ENCODE results near the gene NR2F6. TPM values are rescaled to one million over a fixed set of nuclear protein-coding genes. Genes with fewer than 3 reads are reported as not detected.
A peak's percentile ranks its signal among the peaks of the same experiment; 100 is the strongest.

NR2F6 gene
- total and polyA plus RNA-seq, 4 donors = 26.1 to 65.5 (median 27.4) TPM

DNA sequence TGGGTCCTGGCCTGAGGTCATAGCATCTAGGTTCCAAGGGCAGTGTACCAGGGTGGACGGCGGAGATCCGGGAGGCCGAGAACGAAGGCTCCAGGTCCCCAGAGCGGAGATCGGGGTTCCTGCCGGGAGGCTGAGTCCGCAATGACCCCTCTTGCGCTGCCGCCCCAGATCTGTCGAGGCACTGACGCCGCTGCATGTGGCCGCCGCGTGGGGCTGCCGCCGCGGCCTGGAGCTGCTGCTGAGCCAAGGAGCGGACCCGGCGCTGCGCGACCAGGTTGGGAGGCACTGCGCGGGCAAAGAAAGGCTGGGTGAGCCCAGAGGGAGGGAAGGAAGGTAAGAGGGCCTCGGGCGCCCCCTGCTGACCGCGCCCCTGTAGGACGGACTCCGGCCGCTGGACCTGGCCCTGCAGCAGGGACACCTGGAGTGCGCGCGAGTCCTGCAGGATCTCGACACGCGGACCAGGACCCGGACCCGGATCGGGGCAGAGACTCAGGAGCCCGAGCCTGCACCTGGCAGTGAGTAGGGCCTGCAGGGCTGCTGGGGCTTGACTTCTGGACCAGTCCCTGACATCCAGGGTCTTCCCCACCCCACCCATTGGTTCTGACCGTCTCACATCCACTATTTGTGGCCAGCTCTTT lies 36.9 kb upstream of the NR2F6 start:
- WGBS, 2 donors = 3% methylated on average over 45 of the region's 45 CpGs
- Histone ChIP-seq H3K27ac (ENCODE audit: low read depth in 1 of 2, low read length in 1 of 2) (no peak overlapping the region), H3K9me3 (ENCODE audit: control insufficient read depth in 4 of 4, insufficient read depth in 3 of 4, low read length in 3 of 4) (no peaks in the 10 kb centered on the region), H3K9ac (ENCODE audit: insufficient read depth in 1 of 2, low read length in 2 of 2) (no peak overlapping the region), H3K4me3 (no peak overlapping the region), H3K4me1 (ENCODE audit: control insufficient read depth in 5 of 5, insufficient read depth in 5 of 5, low read length in 5 of 5) (peaks cover 0 to 8% (median 0%) of the 10 kb centered on the region in 5 donors), H3K36me3 (ENCODE audit: control insufficient read depth in 4 of 4, insufficient read depth in 4 of 4, low read length in 4 of 4) (peaks cover 0 to 8% (median 1%) of the 10 kb centered on the region in 4 donors), H3K27me3 (ENCODE audit: control insufficient read depth in 3 of 3, insufficient read depth in 3 of 3, low read length in 2 of 3) (peaks cover 0 to 3% (median 0%) of the 10 kb centered on the region in 3 donors)
- TF ChIP-seq, protein P1, sequence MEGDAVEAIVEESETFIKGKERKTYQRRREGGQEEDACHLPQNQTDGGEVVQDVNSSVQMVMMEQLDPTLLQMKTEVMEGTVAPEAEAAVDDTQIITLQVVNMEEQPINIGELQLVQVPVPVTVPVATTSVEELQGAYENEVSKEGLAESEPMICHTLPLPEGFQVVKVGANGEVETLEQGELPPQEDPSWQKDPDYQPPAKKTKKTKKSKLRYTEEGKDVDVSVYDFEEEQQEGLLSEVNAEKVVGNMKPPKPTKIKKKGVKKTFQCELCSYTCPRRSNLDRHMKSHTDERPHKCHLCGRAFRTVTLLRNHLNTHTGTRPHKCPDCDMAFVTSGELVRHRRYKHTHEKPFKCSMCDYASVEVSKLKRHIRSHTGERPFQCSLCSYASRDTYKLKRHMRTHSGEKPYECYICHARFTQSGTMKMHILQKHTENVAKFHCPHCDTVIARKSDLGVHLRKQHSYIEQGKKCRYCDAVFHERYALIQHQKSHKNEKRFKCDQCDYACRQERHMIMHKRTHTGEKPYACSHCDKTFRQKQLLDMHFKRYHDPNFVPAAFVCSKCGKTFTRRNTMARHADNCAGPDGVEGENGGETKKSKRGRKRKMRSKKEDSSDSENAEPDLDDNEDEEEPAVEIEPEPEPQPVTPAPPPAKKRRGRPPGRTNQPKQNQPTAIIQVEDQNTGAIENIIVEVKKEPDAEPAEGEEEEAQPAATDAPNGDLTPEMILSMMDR (IDR thresholded peaks at IDR 0.05; ENCODE audit: control extremely low read depth, extremely low read depth) = peak; percentile 93
- DNase-seq = peak; percentile 72 to 83 (median 82)
- peak; percentile 97 for ATAC-seq (ENCODE audit: insufficient read depth, low FRiP score)

DNA sequence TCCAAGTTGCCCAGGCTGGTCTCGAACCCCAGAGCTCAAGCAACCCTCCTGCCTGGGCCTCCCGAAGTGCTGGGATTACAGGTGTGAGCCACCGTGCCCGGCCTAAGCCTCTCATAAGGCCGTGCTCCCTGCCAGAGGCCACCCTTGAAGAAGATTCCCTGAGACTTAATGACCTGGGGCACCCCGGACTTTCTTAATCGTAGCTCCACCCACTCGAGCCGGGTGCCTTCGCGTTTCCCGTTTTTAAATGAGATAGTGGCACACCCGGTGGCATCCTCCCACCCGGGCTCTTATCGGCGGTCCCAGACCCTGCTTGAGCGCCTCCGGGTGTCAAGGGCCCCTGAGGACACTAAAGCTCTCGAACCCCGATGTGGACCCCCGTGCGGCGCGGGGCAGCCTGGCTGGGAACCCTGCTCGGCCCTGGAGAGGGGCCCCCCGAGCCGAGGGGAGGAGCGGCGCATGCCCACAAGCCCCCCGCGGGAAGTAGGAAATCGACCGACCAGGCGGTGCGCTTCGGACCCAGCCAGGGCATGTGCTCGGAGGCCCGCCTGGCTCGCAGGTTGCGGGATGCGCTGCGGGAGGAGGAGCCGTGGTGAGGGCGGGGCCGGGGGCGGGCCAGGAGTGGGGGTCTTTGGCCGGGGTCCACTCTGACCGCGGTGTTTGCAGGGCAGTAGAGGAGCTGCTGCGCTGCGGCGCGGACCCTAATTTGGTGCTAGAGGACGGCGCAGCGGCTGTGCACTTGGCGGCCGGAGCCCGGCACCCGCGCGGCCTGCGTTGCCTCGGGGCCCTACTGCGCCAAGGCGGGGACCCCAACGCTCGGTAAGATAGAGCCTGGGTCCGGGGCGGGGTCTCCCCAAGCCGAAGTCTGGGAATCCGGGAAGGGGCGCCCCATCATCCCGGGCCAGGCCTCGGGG lies 35.9 kb upstream of the NR2F6 start, which contains the start of gene ANKLE1:
ANKLE1 (plus strand) TSS at position 511 of the 914 bp plus-strand sequence; CDS start at position 531, 20 bp downstream.
- H3K4me3 ChIP-seq = no peak within 1 kb of the TSS
- TF ChIP-seq, protein P1 (IDR thresholded peaks at IDR 0.05; ENCODE audit: control extremely low read depth, extremely low read depth) = no peak
- no peaks in the 10 kb centered on the region for H3K9me3 ChIP-seq (ENCODE audit: control insufficient read depth in 4 of 4, insufficient read depth in 3 of 4, low read length in 3 of 4)
- no peak within 1 kb of the TSS for H3K27ac ChIP-seq (ENCODE audit: low read depth in 1 of 2, low read length in 1 of 2)
- peaks cover 0 to 8% (median 0%) of the 10 kb centered on the region in 5 donors for H3K4me1 ChIP-seq (ENCODE audit: control insufficient read depth in 5 of 5, insufficient read depth in 5 of 5, low read length in 5 of 5)
- peaks cover 0 to 3% (median 0%) of the 10 kb centered on the region in 3 donors for H3K27me3 ChIP-seq (ENCODE audit: control insufficient read depth in 3 of 3, insufficient read depth in 3 of 3, low read length in 2 of 3)
- H3K36me3 ChIP-seq (ENCODE audit: control insufficient read depth in 4 of 4, insufficient read depth in 4 of 4, low read length in 4 of 4) = peaks cover 0 to 15% (median 6%) of the 10 kb centered on the region in 4 donors
- WGBS, 2 donors = 5 to 6% methylated on average over 66 to 75 of the region's 75 CpGs
- ATAC-seq (ENCODE audit: insufficient read depth, low FRiP score) (no peak), DNase-seq (peak; percentile 34 to 37 (median 35))
- no peak within 1 kb of the TSS for H3K9ac ChIP-seq (ENCODE audit: insufficient read depth in 1 of 2, low read length in 2 of 2)

DNA sequence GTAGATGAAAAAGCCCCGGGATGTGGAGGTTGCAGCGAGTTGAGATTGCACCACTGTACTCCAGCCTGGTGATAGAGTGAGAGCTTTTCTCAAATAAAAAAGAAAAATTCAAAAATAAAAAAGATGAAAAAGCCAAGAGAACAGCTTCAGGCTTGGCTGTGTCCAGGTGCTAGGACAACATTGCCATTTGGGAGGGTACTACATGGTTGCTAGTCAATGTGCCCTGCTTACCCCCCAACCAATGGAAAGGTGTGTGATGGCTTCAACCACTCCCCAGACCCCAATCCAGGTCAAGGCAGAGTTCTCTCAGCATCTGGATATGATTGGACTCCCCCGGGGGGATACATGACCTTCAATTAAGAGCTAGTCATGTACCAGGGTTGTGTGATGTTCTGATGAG lies 33.7 kb upstream of the NR2F6 start:
- peaks cover 3 to 21% (median 21%) of the 10 kb centered on the region in 4 donors for H3K36me3 ChIP-seq (ENCODE audit: control insufficient read depth in 4 of 4, insufficient read depth in 4 of 4, low read length in 4 of 4)
- H3K27me3 ChIP-seq (ENCODE audit: control insufficient read depth in 3 of 3, insufficient read depth in 3 of 3, low read length in 2 of 3) = peaks cover 0 to 3% (median 0%) of the 10 kb centered on the region in 3 donors
- 66 to 96% methylated on average over 3 of the region's 3 CpGs for WGBS, 2 donors
- no peaks in the 10 kb centered on the region for H3K9me3 ChIP-seq (ENCODE audit: control insufficient read depth in 4 of 4, insufficient read depth in 3 of 4, low read length in 3 of 4)
- no peak overlapping the region for H3K27ac ChIP-seq (ENCODE audit: low read depth in 1 of 2, low read length in 1 of 2)
- no peak for DNase-seq
- no peak overlapping the region for H3K4me3 ChIP-seq
- TF ChIP-seq, protein P1 (IDR thresholded peaks at IDR 0.05; ENCODE audit: control extremely low read depth, extremely low read depth) = no peak
- no peak for ATAC-seq (ENCODE audit: insufficient read depth, low FRiP score)
- no peak overlapping the region for H3K9ac ChIP-seq (ENCODE audit: insufficient read depth in 1 of 2, low read length in 2 of 2)
- H3K4me1 ChIP-seq (ENCODE audit: control insufficient read depth in 5 of 5, insufficient read depth in 5 of 5, low read length in 5 of 5) = peaks cover 0 to 8% (median 0%) of the 10 kb centered on the region in 5 donors
